ENCODE data around the gene NAALADL2.
"Not testable (repeated sequence)": the region's sequence is repeated elsewhere in the genome, so short reads cannot be mapped to it uniquely, and the experiment has no call there.

NAALADL2 gene

DNA sequence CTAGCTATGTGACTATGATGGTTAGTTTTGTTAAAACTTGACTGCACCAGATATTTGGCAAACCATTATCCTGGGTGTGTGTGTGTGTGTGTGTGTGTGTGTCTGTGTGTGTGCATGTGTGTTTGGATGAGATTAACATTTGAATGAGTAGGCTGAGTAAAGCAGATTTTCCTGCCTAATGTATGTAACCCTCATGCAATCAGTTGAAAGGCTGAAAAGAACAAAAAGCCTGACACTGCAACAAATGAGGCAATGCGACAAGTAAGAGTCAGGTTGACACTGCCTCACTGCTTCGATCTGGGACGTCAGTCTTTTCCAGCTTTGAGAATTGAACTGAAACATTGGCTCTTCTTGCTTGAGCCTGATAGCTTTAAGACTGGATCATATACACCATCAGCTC is 643.0 kb downstream of the NAALADL2 start:
- H3K27ac ChIP-seq, result no peak overlapping the region
- TF ChIP-seq, protein P1, sequence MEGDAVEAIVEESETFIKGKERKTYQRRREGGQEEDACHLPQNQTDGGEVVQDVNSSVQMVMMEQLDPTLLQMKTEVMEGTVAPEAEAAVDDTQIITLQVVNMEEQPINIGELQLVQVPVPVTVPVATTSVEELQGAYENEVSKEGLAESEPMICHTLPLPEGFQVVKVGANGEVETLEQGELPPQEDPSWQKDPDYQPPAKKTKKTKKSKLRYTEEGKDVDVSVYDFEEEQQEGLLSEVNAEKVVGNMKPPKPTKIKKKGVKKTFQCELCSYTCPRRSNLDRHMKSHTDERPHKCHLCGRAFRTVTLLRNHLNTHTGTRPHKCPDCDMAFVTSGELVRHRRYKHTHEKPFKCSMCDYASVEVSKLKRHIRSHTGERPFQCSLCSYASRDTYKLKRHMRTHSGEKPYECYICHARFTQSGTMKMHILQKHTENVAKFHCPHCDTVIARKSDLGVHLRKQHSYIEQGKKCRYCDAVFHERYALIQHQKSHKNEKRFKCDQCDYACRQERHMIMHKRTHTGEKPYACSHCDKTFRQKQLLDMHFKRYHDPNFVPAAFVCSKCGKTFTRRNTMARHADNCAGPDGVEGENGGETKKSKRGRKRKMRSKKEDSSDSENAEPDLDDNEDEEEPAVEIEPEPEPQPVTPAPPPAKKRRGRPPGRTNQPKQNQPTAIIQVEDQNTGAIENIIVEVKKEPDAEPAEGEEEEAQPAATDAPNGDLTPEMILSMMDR (conservative IDR thresholded peaks at IDR 0.05), result no peak
- TF ChIP-seq ZFX (IDR thresholded peaks at IDR 0.05), result no peak

DNA sequence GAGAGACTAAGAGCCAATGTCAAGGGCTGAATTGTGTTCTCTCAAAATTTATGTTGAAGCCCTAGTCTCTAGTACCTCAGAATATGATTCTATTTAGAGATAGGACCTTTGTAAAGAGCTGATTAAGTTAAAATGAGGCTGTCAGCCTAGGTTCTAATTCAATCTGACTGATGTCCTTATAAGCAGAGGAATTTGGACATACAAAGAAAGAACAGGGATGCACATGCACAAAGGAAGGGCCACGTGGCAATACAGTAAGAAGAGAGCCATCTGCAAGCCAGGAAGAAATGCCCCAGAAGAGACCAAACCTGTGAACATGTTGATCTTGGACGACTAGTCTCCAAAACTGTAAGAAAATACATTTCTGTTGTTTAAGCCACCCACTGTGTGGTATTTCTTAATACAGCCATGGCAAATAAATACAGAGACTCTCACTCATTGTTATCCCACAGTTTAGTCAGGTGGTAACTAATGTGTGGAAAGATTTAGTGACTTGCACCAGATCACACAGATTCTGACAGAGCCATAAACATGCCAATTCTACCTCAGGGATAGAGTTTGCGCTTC is 652.2 kb downstream of the NAALADL2 start:
- no peak overlapping the region for H3K27ac ChIP-seq
- TF ChIP-seq, protein P1 (conservative IDR thresholded peaks at IDR 0.05), result no peak
- no peak for TF ChIP-seq ZFX (IDR thresholded peaks at IDR 0.05)

DNA sequence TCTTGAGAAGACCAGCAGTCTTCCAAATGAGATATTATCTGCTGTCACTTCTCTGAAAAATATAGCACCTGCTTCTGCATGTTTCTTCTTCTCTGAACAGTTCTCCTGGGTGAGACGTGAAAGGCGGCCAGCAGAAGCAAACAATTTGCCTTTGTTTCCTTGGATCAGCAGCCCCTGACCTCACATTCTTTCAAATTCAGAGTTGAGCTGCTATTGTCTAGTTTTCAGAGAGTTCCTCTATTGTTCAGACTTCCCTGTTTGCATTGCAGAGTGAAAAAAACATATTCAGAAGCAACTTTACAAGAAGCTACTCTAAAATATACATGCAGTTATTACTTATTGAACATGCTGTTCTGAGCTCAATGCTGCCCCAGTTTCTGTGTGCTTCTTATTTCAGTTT is 653.6 kb downstream of the NAALADL2 start:
- TF ChIP-seq, protein P1 (conservative IDR thresholded peaks at IDR 0.05), result no peak
- TF ChIP-seq ZFX (IDR thresholded peaks at IDR 0.05), result no peak
- H3K27ac ChIP-seq, result no peak overlapping the region

DNA sequence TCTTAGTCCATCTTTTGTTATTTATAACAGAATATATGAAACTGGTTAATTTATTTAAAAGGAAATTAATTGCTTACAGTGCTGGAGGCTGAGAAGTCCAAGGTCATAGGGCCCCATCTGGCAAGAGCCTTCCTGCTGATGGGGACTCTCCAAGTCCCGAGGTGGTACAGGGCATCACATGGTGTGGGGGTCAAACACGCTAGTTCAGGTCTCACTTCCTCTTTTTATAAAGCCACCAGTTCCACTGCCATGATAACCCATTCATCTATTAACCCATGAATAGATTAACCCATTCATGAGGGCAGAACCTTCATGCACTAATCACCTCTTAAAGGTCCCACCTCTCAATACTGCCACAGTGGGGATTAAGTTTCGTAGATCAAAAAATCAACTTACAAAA is 659.3 kb downstream of the NAALADL2 start:
- H3K27ac ChIP-seq, result no peak overlapping the region
- TF ChIP-seq, protein P1 (conservative IDR thresholded peaks at IDR 0.05), result no peak
- no peak for TF ChIP-seq ZFX (IDR thresholded peaks at IDR 0.05)

DNA sequence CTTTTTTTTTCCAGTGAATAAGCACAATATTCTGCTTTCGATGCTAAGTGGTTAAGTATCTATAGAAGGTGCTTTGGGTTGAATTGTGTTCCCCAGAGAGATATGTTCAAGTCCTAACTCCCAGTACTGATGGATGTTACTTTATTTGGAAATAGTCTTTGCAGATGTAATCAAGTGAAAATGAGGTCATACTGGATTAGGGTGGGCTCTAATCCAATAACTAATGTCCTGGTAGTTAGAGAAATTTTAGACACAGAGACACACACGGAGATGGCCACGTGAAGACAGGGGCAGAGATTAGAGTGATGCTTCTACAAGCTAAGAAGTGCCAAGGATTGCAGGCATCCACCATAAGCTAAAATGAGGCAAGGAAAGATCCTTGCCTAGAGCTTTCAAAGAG is 662.3 kb downstream of the NAALADL2 start:
- H3K27ac ChIP-seq, result no peak overlapping the region
- no peak for TF ChIP-seq ZFX (IDR thresholded peaks at IDR 0.05)
- TF ChIP-seq, protein P1 (conservative IDR thresholded peaks at IDR 0.05), result no peak

DNA sequence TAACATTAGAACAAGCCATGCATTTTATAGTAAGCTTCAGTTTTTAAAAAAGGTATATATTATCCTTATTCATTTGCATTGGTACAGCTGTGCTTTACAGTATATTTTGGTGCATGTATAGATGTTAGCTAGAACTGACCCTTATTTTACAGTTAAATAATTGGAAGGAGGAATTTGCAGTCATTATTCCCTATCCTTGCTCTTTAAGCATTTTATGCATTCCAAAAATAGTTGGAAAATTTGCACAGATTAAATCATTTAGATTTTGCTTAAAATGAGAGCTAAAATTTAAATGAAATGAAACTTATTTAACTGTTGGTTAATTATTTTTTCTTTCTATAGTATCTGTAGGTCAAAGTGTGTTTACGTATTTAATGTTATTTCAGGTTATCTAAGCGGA is 667.1 kb downstream of the NAALADL2 start:
- TF ChIP-seq, protein P1 (conservative IDR thresholded peaks at IDR 0.05), result no peak
- no peak for TF ChIP-seq ZFX (IDR thresholded peaks at IDR 0.05)
- H3K27ac ChIP-seq, result no peak overlapping the region

DNA sequence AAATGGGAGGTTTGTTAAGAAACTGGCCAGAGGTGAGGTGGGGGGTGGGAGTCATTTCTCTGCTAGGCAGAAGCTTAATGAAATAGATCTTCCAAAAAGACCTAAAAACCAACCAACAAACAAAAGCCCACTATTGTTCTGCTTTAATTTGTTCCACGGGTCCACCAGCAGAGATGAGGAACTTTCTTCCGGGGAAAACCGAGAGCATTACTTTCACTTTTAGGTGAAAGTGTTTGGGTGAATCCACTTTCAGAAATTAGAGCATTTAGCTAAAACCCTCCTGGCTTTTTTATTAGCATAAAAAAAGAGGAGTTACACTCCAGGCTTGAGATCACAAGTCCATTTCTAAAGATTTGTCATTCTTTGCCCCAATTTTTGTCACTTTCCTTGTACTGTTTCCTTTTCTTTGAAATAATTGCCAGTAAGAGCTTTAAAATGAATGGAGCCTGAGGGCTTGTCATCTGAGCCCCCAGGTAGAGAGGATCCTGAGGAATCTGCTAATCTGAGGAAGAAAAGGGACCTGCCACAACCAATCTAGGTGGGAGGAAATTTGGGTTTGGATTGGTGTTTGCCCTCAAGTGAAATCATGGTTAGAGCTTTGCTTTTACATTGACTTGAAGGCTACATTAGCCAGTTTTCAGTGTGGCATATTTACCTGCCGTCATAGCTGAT is 667.6 kb downstream of the NAALADL2 start:
- H3K27ac ChIP-seq, result no peak overlapping the region

DNA sequence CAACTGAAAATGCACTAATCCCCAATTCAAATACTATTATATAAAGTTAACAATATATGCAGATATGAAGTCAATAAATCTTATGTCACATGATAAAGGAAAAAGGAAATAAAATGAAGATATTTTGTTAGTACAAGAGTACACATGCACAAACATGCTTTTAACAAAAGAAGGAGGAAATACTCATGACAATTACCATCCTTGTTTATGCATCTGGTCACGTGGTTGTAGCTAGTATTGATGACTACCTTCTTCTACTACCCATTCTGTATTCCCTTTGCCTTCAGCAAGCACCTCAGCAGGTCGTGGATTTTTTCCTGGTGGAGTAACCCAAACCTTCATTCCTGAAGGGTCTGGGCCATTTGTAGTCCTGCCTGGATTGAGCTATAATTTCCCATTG is 669.6 kb downstream of the NAALADL2 start:
- H3K27ac ChIP-seq, result not testable (repeated sequence)

More for the DNA sequence above, 667.6 kb downstream of the NAALADL2 start:
- TF ChIP-seq, protein P1 (conservative IDR thresholded peaks at IDR 0.05), result no peak
- no peak for TF ChIP-seq ZFX (IDR thresholded peaks at IDR 0.05)
